Testis (tissue), 2 donors: ENCODE data around the gene NKD1.

Experiments
- POLR2A ChIP-seq: fragments of 450-650 bp; IDR thresholded peaks from one replicate; pipeline ENCODE4 v1.6.1; 2017; ENCODE audit warnings: antibody characterized with exemption, mild to moderate bottlenecking, moderate library complexity
- TF ChIP-seq, protein P1 (sequence below), 3 experiments: fragments of 450-650 bp in 2 of 3; fragments of 200-600 bp in 1 of 3; sonication (generic) in 1 of 3; IDR thresholded peaks; one replicate each; pipeline ENCODE4 v1.5.1; 2016 to 2019; ENCODE audit warnings: antibody characterized with exemption in 3 of 3, mild to moderate bottlenecking in 2 of 3, moderate library complexity in 1 of 3

DNA sequence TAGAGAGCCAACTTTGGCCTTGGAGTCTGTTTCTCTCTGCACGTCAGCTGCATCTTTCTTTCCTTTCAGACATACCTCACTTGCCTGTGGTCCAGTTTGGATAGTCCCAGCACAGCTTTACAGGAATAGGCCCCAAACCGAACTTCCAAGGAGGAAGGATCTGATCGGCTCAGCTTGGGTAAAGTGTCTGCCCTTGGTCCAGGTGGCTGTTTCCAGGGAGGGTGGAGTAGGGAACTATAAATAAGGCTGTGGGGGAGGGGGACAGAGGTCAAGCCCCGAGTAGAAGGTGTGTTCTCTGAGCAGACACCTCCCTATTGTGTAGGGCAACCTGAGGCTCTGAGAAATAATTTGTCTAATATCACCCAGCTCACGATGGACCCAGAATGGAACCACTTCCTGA is 29.2 kb upstream of the NKD1 start:
- TF ChIP-seq, protein P1, sequence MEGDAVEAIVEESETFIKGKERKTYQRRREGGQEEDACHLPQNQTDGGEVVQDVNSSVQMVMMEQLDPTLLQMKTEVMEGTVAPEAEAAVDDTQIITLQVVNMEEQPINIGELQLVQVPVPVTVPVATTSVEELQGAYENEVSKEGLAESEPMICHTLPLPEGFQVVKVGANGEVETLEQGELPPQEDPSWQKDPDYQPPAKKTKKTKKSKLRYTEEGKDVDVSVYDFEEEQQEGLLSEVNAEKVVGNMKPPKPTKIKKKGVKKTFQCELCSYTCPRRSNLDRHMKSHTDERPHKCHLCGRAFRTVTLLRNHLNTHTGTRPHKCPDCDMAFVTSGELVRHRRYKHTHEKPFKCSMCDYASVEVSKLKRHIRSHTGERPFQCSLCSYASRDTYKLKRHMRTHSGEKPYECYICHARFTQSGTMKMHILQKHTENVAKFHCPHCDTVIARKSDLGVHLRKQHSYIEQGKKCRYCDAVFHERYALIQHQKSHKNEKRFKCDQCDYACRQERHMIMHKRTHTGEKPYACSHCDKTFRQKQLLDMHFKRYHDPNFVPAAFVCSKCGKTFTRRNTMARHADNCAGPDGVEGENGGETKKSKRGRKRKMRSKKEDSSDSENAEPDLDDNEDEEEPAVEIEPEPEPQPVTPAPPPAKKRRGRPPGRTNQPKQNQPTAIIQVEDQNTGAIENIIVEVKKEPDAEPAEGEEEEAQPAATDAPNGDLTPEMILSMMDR (IDR thresholded peaks at IDR 0.05) = no peak
- TF ChIP-seq POLR2A = no peak
